H1 (cell line): ENCODE results near the gene TMEM178B.

Experiments
- CBX5 ChIP-seq: fragments of 300-800, 300-1000 bp; sonication (generic); IDR thresholded peaks from 2 replicates; pipeline ENCODE4 v1.7.1; 2016; ENCODE audit warnings: antibody characterized with exemption, low read length, low read depth
- CHD2 ChIP-seq: IDR thresholded peaks from 2 replicates; pipeline ENCODE4 v1.6.1; 2012; ENCODE audit warnings: low read length, improper control_type of control experiment
- CREB1 ChIP-seq: IDR thresholded peaks from 2 replicates; pipeline ENCODE4 v1.6.1; 2012; ENCODE audit warnings: inconsistent platforms
- CTCF ChIP-seq, 3 experiments: IDR thresholded peaks; 1 replicate in 2 of 3; 2 replicates in 1 of 3; pipeline versions ENCODE4 v1.5.1 to v1.6.1; 2011; ENCODE audit warnings: low read length in 3 of 3, mild to moderate bottlenecking in 3 of 3, inconsistent platforms in 2 of 3, low read depth in 1 of 3, moderate library complexity in 1 of 3; ENCODE audit not compliant: insufficient read depth in 1 of 3; ENCODE audit errors: control extremely low read depth in 1 of 3
- EZH2 ChIP-seq: fragments of 200-600 bp; sonication (generic); IDR thresholded peaks from 2 replicates; pipeline ENCODE4 v1.7.1; 2012; ENCODE audit warnings: low read depth, mild to moderate bottlenecking, moderate library complexity, low read length, inconsistent platforms; ENCODE audit not compliant: severe bottlenecking
- JUND ChIP-seq: IDR thresholded peaks from 2 replicates; pipeline ENCODE4 v1.6.1; 2011; ENCODE audit warnings: mild to moderate bottlenecking, improper control_type of control experiment, low read length
- KDM4A ChIP-seq: IDR thresholded peaks from one replicate; pipeline ENCODE4 v1.7.1; 2012; ENCODE audit warnings: low read depth, mild to moderate bottlenecking, moderate library complexity, low read length, inconsistent platforms; ENCODE audit not compliant: severe bottlenecking
- NRF1 ChIP-seq: IDR thresholded peaks from 2 replicates; pipeline ENCODE4 v1.6.1; 2011; ENCODE audit warnings: mild to moderate bottlenecking, low read depth, low read length, improper control_type of control experiment
- POLR2A ChIP-seq, 2 experiments: IDR thresholded peaks; 1 replicate in 1 of 2; 2 replicates in 1 of 2; pipeline ENCODE4 v1.6.1; 2011; ENCODE audit warnings: low read depth in 2 of 2, low read length in 2 of 2, mild to moderate bottlenecking in 2 of 2; ENCODE audit errors: control extremely low read depth in 1 of 2
- SP1 ChIP-seq: IDR thresholded peaks from 2 replicates; pipeline ENCODE4 v1.6.1; 2011; ENCODE audit warnings: low read depth, low read length
- SUZ12 ChIP-seq: fragments of 200-600 bp; sonication (generic); IDR thresholded peaks from 2 replicates; pipeline ENCODE4 v1.6.1; 2012; ENCODE audit warnings: mild to moderate bottlenecking, inconsistent platforms, low read length, moderate library complexity, mixed read lengths
- TAF1 ChIP-seq: IDR thresholded peaks from 2 replicates; pipeline ENCODE4 v1.6.1; 2011; ENCODE audit warnings: mild to moderate bottlenecking, low read depth, low read length
- TF ChIP-seq, protein P1 (sequence below): IDR thresholded peaks from 2 replicates; pipeline ENCODE4 v1.6.1; 2011; ENCODE audit warnings: low read length, improper control_type of control experiment

DNA sequence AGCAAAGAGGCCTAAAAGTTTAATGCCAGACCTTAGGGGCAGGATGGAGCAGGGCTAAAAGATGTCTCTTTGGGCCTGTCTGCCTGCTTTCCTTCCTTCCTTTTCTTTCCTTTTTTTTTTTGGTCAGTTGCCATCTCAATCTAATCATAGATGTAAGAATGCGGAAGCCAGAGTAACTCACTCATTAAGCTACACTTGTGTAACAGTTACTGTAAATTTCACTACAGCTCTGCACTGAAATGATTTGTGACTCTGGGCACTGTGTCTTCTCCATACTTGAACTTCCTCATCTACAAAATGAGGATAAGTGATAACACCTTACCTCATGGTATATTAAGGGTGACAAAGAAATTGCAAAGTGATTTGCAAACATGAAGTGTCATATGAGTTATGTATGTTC is 401.8 kb downstream of the TMEM178B start:
- TF ChIP-seq POLR2A (IDR thresholded peaks at IDR 0.05; ENCODE audit: control extremely low read depth in 1 of 2, low read depth in 2 of 2, low read length in 2 of 2) (no peak), CTCF (IDR thresholded peaks at IDR 0.05; ENCODE audit: control extremely low read depth in 1 of 3, insufficient read depth in 1 of 3, low read depth in 1 of 3, low read length in 3 of 3) (no peak), CBX5 (no peak), JUND (no peak), SUZ12 (no peak), CHD2 (no peak), TAF1 (no peak), KDM4A (no peak), NRF1 (no peak), EZH2 (no peak), CREB1 (no peak), SP1 (no peak)
- TF ChIP-seq, protein P1, sequence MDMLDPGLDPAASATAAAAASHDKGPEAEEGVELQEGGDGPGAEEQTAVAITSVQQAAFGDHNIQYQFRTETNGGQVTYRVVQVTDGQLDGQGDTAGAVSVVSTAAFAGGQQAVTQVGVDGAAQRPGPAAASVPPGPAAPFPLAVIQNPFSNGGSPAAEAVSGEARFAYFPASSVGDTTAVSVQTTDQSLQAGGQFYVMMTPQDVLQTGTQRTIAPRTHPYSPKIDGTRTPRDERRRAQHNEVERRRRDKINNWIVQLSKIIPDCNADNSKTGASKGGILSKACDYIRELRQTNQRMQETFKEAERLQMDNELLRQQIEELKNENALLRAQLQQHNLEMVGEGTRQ = no peak
